ENCODE results near the gene ZDHHC11.
A peak's percentile ranks its signal among the peaks of the same experiment; 100 is the strongest.
"Not testable (repeated sequence)": the region's sequence is repeated elsewhere in the genome, so short reads cannot be mapped to it uniquely, and the experiment has no call there.

The ZDHHC11 gene

GRCh38 chr5:797986-798385 is 52.8 kb downstream of the ZDHHC11 start:
- not testable (repeated sequence) for DNase-seq

GRCh38 chr5:795873-796272 is 54.9 kb downstream of the ZDHHC11 start:
- not testable (repeated sequence) for DNase-seq

- not testable (repeated sequence) for DNase-seq
These were observed 55.8 kb downstream of the ZDHHC11 start for GRCh38 chr5:794948-795347.

- DNase-seq: not testable (repeated sequence)
These were observed 62.1 kb downstream of the ZDHHC11 start for GRCh38 chr5:788703-789102.

GRCh38 chr5:787857-788233 is 62.9 kb downstream of the ZDHHC11 start:
- DNase-seq: not testable (repeated sequence)

- not testable (repeated sequence) for DNase-seq
These were observed 63.4 kb downstream of the ZDHHC11 start for GRCh38 chr5:787224-787856.

- peak; percentile 28 for DNase-seq
These were observed 65.5 kb downstream of the ZDHHC11 start for GRCh38 chr5:785181-785705.

- DNase-seq: peak; percentile 94
These were observed 66.2 kb downstream of the ZDHHC11 start, which contains the start of gene ZDHHC11B for GRCh38 chr5:784428-785177. Gene ZDHHC11B (minus strand): TSS chr5:784729. CDS start chr5:766919, 17,810 bp downstream.

- peak; percentile 25 for DNase-seq
These were observed 66.8 kb downstream of the ZDHHC11 start for GRCh38 chr5:783881-784427.

- not testable (repeated sequence) for DNase-seq
These were observed 67.6 kb downstream of the ZDHHC11 start for GRCh38 chr5:783049-783802.

GRCh38 chr5:782356-782755 is 68.4 kb downstream of the ZDHHC11 start:
- not testable (repeated sequence) for DNase-seq

- DNase-seq: not testable (repeated sequence)
These were observed 70.2 kb downstream of the ZDHHC11 start for GRCh38 chr5:780571-780970.

- not testable (repeated sequence) for DNase-seq
These were observed 71.8 kb downstream of the ZDHHC11 start for GRCh38 chr5:778967-779366.

- DNase-seq: not testable (repeated sequence)
These were observed 72.4 kb downstream of the ZDHHC11 start for GRCh38 chr5:778421-778820.

GRCh38 chr5:777756-778161 is 73.0 kb downstream of the ZDHHC11 start:
- no peak for DNase-seq

GRCh38 chr5:776862-777711 is 73.7 kb downstream of the ZDHHC11 start:
- no peak for DNase-seq

GRCh38 chr5:775961-776861 is 74.6 kb downstream of the ZDHHC11 start:
- no peak for DNase-seq

GRCh38 chr5:775595-775960 is 75.2 kb downstream of the ZDHHC11 start:
- not testable (repeated sequence) for DNase-seq

GRCh38 chr5:774854-775505 is 75.8 kb downstream of the ZDHHC11 start:
- not testable (repeated sequence) for DNase-seq

GRCh38 chr5:774304-774703 is 76.5 kb downstream of the ZDHHC11 start:
- not testable (repeated sequence) for DNase-seq

Measured in CD4-positive, alpha-beta T cell treated with Interleukin-17A for 4 hours (primary cell).